Aorta (tissue), 5 donors: ENCODE results near the gene SYT7. TPM values are rescaled to one million over a fixed set of nuclear protein-coding genes. Genes with fewer than 3 reads are reported as not detected.
A peak's percentile ranks its signal among the peaks of the same experiment; 100 is the strongest.

Experiments
- ATAC-seq: fragments of 200-7000 bp; cut with Tn5 transposase; one replicate; pipeline ENCODE4 v1.9.1; 2022; ENCODE audit warnings: moderate library complexity; ENCODE audit not compliant: low FRiP score
- DNase-seq, 2 donors: peaks; one replicate each; pipeline ENCODE4 v3.0.0-alpha.2; 2020
- H3K27ac ChIP-seq, 2 donors: one replicate each; pipeline ENCODE4 v1.5.1; 2013; ENCODE audit warnings: low read length in 2 of 2, mild to moderate bottlenecking in 2 of 2, moderate library complexity in 2 of 2, control low read depth in 1 of 2, inconsistent platforms in 1 of 2, low read depth in 1 of 2
- H3K27me3 ChIP-seq, 2 donors: one replicate each; pipeline ENCODE4 v1.6.1; 2013; ENCODE audit warnings: control low read depth in 1 of 2, low read length in 1 of 2, mild to moderate bottlenecking in 1 of 2, moderate library complexity in 1 of 2; ENCODE audit not compliant: insufficient read depth in 2 of 2, control insufficient read depth in 1 of 2
- H3K36me3 ChIP-seq, 2 donors: one replicate each; pipeline ENCODE4 v1.6.1; 2013; ENCODE audit warnings: control low read depth in 1 of 2, low read length in 1 of 2, mild to moderate bottlenecking in 1 of 2; ENCODE audit not compliant: insufficient read depth in 2 of 2, control insufficient read depth in 1 of 2
- H3K4me1 ChIP-seq, 2 donors: one replicate each; pipeline ENCODE4 v1.6.1; 2013; ENCODE audit warnings: low read length in 2 of 2, control low read depth in 1 of 2, mild to moderate bottlenecking in 1 of 2, moderate library complexity in 1 of 2; ENCODE audit not compliant: insufficient read depth in 2 of 2, control insufficient read depth in 1 of 2
- H3K4me3 ChIP-seq, 2 donors: one replicate each; pipeline ENCODE4 v1.5.1; 2013; ENCODE audit warnings: low read length in 2 of 2, control low read depth in 1 of 2, mild to moderate bottlenecking in 1 of 2
- H3K9me3 ChIP-seq: one replicate; pipeline ENCODE4 v1.6.1; 2013; ENCODE audit warnings: mild to moderate bottlenecking, low read length; ENCODE audit not compliant: control insufficient read depth
- WGBS, 2 donors: extraction: QIAGEN DNeasy Blood & Tissue Kit; methylation state at CpG; one replicate each; pipeline ENCODE4 v1.1.7; 2013; 5-methylcytosine and 5-hydroxymethylcytosine counted together
- intact Hi-C, 2 donors: fragments of 100-400 bp; cut with DNase I; formaldehyde crosslinking; loops; one replicate each; pipeline versions ENCODE4 v1.14.2 to v1.15.0; 2022
- polyA plus RNA-seq, 2 donors: library from polyadenylated mRNA; stranded (reverse); fragments of 200-250 nt; gene quantifications; one replicate each; pipeline ENCODE4 v1.2.3, GENCODE V29; 2013
- total RNA-seq, 2 donors: library from RNA; stranded (reverse); fragmentation: NEBNext Ultra II Directional; extraction: Animal tissue kit (Norgen Biotek cat#: 25700); gene quantifications; one replicate each; pipeline ENCODE4 v1.2.1, GENCODE V29; 2021
- donor health status: healthy with polysubstance abuse.
- donor health status: Bipolar disorder and iron deficiency.
- donor health status: DM: no; HTN: no; CAD: no.
- donor health status: DM: no; HTN: no; CAD: no.
- donor health status: DM: yes; HTN: yes; CAD: no.

SYT7 gene
- total and polyA plus RNA-seq, 4 donors: 0.20 to 2.3 (median 0.94) TPM

DNA sequence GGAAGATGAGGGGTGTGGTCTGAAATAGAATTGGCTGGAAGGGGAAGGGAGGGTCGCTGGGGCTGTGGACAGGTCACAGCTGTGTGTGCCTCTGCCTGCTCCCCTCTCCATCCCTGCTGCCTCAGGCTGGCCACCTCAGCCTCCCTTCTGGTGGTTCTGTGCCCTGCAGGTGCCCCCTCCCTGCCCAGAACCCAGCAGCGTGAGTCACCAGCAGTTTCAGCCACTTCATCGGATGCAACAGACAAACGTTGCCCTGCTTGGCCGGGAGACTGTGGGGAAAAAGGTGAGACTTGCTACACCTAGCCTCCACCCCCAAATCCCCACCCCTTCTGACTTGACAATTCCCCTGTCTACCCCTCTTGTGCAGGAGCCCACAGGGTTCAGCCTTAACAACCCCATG lies 94.1 kb downstream of the SYT7 start:
- H3K36me3 ChIP-seq: no peaks in the 10 kb centered on the region
- DNase-seq (no peak), ATAC-seq (no peak)
- intact Hi-C loops: loop anchor here in 1 of 2 donors (10.0 kb wide), 1 partner anchor 148 kb away; no protein-coding TSS in a partner anchor
- no peak overlapping the region for H3K27ac ChIP-seq
- H3K27me3 ChIP-seq: no peaks in the 10 kb centered on the region
- H3K4me3 ChIP-seq: no peak overlapping the region
- WGBS, 2 donors: 91 to 92% methylated on average over 5 of the region's 5 CpGs
- no peaks in the 10 kb centered on the region for H3K9me3 ChIP-seq
- H3K4me1 ChIP-seq: no peaks in the 10 kb centered on the region

DNA sequence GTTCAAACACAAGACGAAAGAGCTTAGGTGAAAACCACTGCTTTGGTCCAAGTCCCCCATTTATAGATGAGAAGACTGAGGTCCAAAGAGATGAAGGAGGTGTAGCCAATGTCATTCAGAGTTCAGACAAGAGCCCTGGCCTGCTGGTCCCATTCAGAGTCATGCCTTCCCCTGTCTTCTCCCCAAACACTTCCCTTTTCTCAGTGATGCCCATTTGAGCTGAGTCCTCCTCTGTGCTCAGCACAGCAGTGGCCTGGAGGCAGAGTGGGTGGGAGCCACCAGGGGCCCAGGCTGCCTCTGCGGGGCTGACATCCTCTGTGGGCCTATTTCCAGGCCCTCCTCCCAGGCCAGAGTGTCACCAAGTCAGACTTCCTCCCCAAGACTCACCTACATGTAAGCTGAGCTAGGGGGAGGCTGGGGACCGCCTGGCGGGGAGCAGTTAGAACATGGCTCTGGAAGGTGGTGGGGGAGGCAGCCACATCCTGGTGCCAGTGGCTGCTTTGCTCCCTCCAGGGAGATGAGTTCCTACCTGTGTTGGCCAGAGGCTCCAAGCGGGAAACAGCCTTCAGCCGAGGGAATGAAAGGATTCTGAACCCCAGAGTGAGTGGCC lies 94.8 kb downstream of the SYT7 start:
- Histone ChIP-seq H3K27ac (no peak overlapping the region), H3K4me3 (no peak overlapping the region), H3K36me3 (no peaks in the 10 kb centered on the region), H3K4me1 (no peaks in the 10 kb centered on the region), H3K9me3 (no peaks in the 10 kb centered on the region), H3K27me3 (no peaks in the 10 kb centered on the region)
- no peak for DNase-seq
- no peak for ATAC-seq
- WGBS, 2 donors: 87 to 96% methylated on average over 6 of the region's 6 CpGs
- intact Hi-C loops: loop anchor here in 1 of 2 donors (10.0 kb wide), 1 partner anchor 149 kb away; no protein-coding TSS in a partner anchor

DNA sequence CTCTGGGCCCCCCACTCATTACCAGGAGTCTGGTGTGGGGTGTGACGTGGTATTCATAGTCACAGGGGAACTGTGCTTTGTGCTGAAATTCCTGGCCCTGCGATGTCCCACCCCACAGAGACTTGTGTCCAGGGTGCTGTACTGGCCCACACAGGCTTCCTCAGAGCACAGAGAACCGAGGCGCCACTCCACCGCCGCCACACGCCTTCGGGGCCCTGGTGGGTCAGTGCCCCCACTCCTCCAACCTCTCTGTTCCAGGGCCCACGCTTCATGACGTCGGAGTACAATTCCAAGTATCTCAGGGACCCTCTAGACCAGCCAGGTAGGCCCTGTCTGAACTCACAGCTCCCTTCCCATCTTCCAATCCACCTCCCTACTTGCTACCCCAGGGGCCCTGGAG lies 95.8 kb downstream of the SYT7 start:
- Histone ChIP-seq H3K4me1 (no peaks in the 10 kb centered on the region), H3K27ac (no peak overlapping the region), H3K36me3 (no peaks in the 10 kb centered on the region), H3K9me3 (no peaks in the 10 kb centered on the region), H3K27me3 (no peaks in the 10 kb centered on the region), H3K4me3 (no peak overlapping the region)
- intact Hi-C loops: loop anchor here in 1 of 2 donors (10.0 kb wide), 1 partner anchor 150 kb away; no protein-coding TSS in a partner anchor
- 90 to 91% methylated on average over 11 of the region's 11 CpGs for WGBS, 2 donors
- no peak for ATAC-seq
- DNase-seq: no peak

GRCh38 chr11:61484541-61484940 lies 96.3 kb downstream of the SYT7 start:
- intact Hi-C loops: loop anchor here (5.0 to 10.0 kb wide), 2 partner anchors 143 to 150 kb away; no protein-coding TSS in a partner anchor
- 84 to 89% methylated on average over 11 of the region's 11 CpGs for WGBS, 2 donors

DNA sequence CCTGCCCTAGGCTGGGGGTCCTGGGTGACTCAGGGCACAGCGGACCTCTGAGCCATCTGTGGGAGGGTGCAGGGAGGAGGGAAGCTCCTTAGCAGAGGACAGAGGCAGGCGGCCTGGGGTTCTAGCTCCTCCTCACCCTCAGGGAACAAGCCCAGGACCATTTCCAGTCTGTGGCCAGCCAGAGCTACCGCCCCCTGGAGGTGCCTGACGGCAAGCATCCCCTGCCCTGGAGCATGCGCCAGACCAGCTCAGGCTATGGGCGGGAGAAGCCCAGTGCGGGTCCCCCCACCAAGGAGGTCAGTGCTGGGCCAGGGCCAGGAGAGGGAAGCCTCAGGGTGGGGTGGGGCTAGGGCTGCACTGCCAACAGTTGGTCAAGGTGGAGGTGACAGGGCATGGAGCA lies 98.4 kb downstream of the SYT7 start:
- no peak overlapping the region for H3K27ac ChIP-seq
- no peak overlapping the region for H3K4me3 ChIP-seq
- H3K36me3 ChIP-seq: no peaks in the 10 kb centered on the region
- ATAC-seq (peak; percentile 26), DNase-seq (no peak)
- no peaks in the 10 kb centered on the region for H3K4me1 ChIP-seq
- intact Hi-C loops: loop anchor here (5.0 to 10.0 kb wide), 2 partner anchors 145 to 152 kb away; no protein-coding TSS in a partner anchor
- no peaks in the 10 kb centered on the region for H3K9me3 ChIP-seq
- H3K27me3 ChIP-seq: no peaks in the 10 kb centered on the region
- 24 to 28% methylated on average over 7 of the region's 7 CpGs for WGBS, 2 donors

More at GRCh38 chr11:61484541-61484940, 96.3 kb downstream of the SYT7 start:
- no peaks in the 10 kb centered on the region for H3K36me3 ChIP-seq
- no peaks in the 10 kb centered on the region for H3K9me3 ChIP-seq
- no peaks in the 10 kb centered on the region for H3K27me3 ChIP-seq
- DNase-seq: no peak
- no peaks in the 10 kb centered on the region for H3K4me1 ChIP-seq
- no peak for ATAC-seq
- H3K4me3 ChIP-seq: no peak overlapping the region
- no peak overlapping the region for H3K27ac ChIP-seq

GRCh38 chr11:61481806-61482205 lies 99.1 kb downstream of the SYT7 start:
- H3K27me3 ChIP-seq: no peaks in the 10 kb centered on the region
- H3K27ac ChIP-seq: no peak overlapping the region
- ATAC-seq: no peak
- no peaks in the 10 kb centered on the region for H3K9me3 ChIP-seq
- 58 to 64% methylated on average over 10 of the region's 10 CpGs for WGBS, 2 donors
- no peaks in the 10 kb centered on the region for H3K4me1 ChIP-seq
- no peaks in the 10 kb centered on the region for H3K36me3 ChIP-seq
- intact Hi-C loops: loop anchor here (5.0 to 10.0 kb wide), 2 partner anchors 145 to 153 kb away; no protein-coding TSS in a partner anchor
- DNase-seq: no peak
- no peak overlapping the region for H3K4me3 ChIP-seq

DNA sequence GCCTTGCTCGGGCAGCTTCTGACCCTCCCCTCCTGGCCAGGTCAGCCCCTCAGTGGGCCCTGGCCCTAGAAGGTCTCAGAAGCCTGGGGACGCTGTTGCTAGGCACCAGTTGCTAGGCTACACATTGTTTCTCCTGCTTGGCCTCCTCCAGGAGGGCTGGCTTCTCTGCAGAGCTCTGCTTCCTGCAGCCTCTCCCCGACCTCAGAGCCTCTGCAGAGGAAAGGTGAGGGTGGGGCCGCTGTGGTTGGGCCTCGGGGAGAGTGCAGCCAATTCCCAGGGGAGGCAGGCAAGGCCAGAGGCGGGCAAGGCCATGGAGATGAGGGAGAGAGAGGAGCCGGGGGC lies 99.9 kb downstream of the SYT7 start:
- H3K27ac ChIP-seq: no peak overlapping the region
- no peaks in the 10 kb centered on the region for H3K27me3 ChIP-seq
- no peaks in the 10 kb centered on the region for H3K36me3 ChIP-seq
- 26 to 27% methylated on average over 7 of the region's 7 CpGs for WGBS, 2 donors
- no peaks in the 10 kb centered on the region for H3K9me3 ChIP-seq
- no peak overlapping the region for H3K4me3 ChIP-seq
- ATAC-seq (no peak), DNase-seq (no peak)
- intact Hi-C loops: loop anchor here (5.0 to 10.0 kb wide), 2 partner anchors 146 to 154 kb away; no protein-coding TSS in a partner anchor
- H3K4me1 ChIP-seq: no peaks in the 10 kb centered on the region

GRCh38 chr11:61480261-61480993 lies 100.4 kb downstream of the SYT7 start:
- intact Hi-C loops: loop anchor here (5.0 to 10.0 kb wide), 2 partner anchors 147 to 154 kb away; no protein-coding TSS in a partner anchor
- H3K36me3 ChIP-seq: no peaks in the 10 kb centered on the region

More at GRCh38 chr11:61480261-61480993, 100.4 kb downstream of the SYT7 start:
- no peak for ATAC-seq
- no peaks in the 10 kb centered on the region for H3K4me1 ChIP-seq
- no peaks in the 10 kb centered on the region for H3K9me3 ChIP-seq
- no peak overlapping the region for H3K27ac ChIP-seq
- H3K27me3 ChIP-seq: no peaks in the 10 kb centered on the region
- WGBS, 2 donors: 81% methylated on average over 15 of the region's 15 CpGs
- no peak for DNase-seq
- no peak overlapping the region for H3K4me3 ChIP-seq
